ENCODE results near the gene FAM131A.

GRCh38 chr3:184317201-184317600, 20.2 kb upstream of the FAM131A start:
- no peak for TF ChIP-seq USF2 (IDR thresholded peaks at IDR 0.05; ENCODE audit: low read depth, low read length)
- TF ChIP-seq RAD21 (IDR thresholded peaks at IDR 0.05; ENCODE audit: low read length): no peak
- TF ChIP-seq CTCF (conservative IDR thresholded peaks at IDR 0.05; ENCODE audit: low read depth, low read length): no peak
- no peak for TF ChIP-seq POLR2A (IDR thresholded peaks at IDR 0.05; ENCODE audit: low read depth, low read length)
- no peak for TF ChIP-seq RFX5 (IDR thresholded peaks at IDR 0.05; ENCODE audit: low read depth, low read length)
- TF ChIP-seq SMC3 (IDR thresholded peaks at IDR 0.05; ENCODE audit: low read depth, low read length): no peak
- TF ChIP-seq MAFK (IDR thresholded peaks at IDR 0.05; ENCODE audit: low read depth, low read length): no peak
- no peak for TF ChIP-seq FOS (IDR thresholded peaks at IDR 0.05; ENCODE audit: low read depth, low read length)
- no peak for TF ChIP-seq BHLHE40 (IDR thresholded peaks at IDR 0.05; ENCODE audit: low read depth, low read length)
- TF ChIP-seq ELK1 (IDR thresholded peaks at IDR 0.05; ENCODE audit: borderline replicate concordance, low read depth, low read length): no peak
- TF ChIP-seq CHD1 (IDR thresholded peaks at IDR 0.05; ENCODE audit: low read depth, low read length): no peak
- TF ChIP-seq CEBPB (IDR thresholded peaks at IDR 0.05; ENCODE audit: low read depth, low read length): no peak

Data from IMR-90 (cell line).